ENCODE data around the gene RSAD1.
"Not testable (repeated sequence)": the region's sequence is repeated elsewhere in the genome, so short reads cannot be mapped to it uniquely, and the experiment has no call there.

The RSAD1 gene

DNA sequence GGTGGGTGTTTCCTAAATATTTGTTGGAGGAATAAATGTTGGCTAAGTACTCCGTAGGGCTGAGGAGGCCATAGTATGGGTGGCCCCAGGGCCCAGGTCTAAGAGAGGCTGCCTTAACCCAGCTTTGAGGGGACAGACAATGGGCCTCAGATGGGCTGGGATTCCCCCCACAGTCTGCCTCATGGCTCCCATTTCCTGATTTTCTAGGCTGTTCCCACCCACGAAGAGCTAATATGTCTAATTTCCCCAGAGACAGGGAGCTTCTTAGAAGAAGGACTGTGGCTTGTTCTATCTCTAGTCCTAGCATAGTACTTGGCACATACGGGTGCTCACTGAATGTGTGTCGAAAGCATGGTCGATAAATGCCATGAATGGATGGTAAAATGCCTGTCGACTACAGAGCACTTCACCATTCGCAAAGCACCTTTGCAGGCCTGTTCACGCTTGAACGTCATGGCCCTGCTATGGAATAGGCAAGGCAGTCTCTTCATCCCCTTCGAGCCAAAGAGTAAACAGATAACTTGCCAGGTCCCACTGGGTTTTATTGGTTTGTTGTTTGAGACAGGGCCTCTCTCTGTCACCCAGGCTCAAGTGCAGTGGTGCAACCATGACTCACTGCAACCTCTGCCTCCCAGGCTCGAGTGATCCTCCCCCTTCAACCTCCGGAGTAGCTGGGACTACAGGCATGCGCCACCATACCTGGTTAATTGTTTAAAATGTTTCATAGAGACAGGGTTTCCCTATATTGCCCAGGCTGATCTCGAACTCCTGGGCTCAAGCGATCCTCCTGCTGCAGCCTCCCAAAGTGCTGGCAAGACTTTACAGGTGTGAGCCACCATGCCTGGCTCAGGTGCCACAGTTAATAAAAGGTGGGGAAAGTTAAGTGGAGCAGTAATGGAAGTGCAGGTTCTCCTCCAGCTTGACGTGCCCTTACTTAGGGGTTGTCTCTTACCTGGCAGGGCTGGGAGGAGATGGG is 19.7 kb upstream of the RSAD1 start:
- DNase-seq = no peak

DNA sequence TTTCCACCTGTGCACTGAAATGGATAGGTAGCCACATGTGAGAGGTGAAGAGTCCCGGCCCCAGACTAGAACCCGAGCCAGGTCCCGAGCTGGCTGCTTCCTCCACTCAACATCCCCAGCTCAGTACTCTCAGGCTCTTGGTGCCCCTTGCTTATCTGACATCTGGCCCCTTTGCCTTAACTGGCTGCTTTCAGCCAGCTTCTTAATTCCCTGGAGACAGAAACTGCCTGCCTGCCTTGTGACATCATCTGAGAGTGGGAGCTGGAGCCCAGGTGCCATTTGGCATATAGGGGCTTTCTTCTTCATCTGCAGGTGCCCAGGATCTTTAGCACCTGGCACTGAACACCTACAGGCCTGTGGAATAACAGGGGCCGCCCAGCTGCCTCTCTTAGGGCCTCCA is 18.9 kb upstream of the RSAD1 start:
- DNase-seq = no peak

DNA sequence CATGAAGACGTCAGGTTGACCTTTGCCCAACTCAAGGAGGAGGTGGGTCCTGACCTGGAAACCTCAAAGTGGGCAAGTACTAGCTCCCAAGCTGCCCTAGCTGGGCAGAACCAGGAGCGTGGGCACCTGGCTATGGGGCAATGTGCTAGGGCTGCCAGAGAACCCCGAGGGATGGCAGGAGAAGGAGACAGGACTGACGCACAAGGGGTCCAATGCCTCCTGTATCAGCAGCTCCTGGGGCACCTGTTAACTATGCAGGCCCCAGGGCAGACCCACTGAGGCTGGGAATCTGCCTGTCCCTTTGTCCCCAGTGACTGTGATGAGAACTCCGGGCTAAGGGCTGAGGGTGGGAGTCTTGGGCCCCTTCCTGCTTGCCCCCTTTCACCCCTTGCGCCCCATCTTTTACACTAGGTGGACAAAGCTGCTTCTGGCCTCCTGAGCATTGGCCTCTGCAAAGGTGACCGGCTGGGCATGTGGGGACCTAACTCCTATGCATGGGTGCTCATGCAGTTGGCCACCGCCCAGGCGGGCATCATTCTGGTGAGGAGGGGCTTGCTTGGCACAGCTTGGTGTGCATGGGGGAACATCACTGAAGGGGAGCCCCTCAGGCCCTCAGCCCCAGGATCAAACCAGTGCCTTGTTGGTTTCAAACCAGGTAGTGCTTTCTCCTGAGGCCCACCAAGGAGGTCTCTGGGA is 17.7 kb upstream of the RSAD1 start:
- no peak for DNase-seq

DNA sequence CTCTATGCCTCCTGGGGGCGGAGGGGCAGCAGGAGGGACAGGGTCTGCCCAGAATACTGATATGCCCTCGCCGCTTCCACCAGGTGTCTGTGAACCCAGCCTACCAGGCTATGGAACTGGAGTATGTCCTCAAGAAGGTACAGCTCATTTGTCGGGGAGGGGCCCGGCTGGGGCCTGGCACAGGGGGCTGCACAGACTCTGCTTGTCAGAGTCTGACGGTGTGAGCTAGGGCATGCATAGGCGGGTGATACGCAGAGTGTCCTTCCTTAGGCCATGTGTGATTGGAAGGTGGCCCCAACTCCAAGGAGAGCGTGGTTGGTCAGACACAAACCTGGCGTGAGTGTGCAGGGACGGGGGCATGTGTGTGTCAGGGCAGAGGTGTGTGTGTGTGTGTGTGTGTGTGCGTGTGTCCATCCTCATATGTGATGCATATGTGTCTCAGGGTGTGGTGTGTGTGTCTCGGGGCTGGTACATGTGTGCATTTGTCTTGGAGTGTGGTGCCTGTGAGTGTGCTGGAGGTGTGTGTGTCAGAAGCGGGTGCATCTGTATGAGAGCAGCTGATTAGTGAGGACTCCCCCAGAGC is 17.0 kb upstream of the RSAD1 start:
- DNase-seq = no peak

DNA sequence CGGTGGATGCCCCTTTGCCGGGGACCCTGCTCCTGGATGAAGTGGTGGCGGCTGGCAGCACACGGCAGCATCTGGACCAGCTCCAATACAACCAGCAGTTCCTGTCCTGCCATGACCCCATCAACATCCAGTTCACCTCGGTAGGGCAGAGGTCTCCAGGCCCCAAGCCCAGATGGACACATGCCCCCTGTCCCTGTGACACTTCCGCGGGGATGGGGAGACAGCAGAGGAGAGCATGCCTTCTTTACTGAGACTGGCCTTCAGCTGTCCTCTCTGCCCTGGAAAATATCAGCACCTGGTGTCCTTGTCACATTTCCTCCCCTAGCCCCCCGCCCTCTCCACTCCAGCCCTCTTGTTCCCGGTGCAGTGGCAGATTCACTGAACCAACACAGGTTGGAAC is 16.2 kb upstream of the RSAD1 start:
- no peak for DNase-seq

DNA sequence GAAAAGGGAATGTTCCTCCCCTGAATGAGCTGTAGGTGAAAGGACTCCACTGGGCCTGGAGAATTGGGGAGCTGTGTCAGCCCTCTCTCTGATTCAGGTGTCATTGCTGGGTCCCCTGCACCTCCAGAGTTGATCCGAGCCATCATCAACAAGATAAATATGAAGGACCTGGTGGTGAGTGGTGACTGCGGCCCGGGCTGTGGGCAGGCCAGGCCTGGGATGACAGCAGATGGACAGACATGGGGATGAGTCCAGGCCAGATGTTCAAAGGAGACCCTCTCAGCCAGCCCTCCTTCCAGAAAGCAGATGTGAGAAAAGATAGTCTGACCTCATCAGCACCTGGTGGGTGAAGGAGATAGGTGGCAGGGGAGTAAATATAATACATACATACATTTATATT is 14.5 kb upstream of the RSAD1 start:
- no peak for DNase-seq

DNA sequence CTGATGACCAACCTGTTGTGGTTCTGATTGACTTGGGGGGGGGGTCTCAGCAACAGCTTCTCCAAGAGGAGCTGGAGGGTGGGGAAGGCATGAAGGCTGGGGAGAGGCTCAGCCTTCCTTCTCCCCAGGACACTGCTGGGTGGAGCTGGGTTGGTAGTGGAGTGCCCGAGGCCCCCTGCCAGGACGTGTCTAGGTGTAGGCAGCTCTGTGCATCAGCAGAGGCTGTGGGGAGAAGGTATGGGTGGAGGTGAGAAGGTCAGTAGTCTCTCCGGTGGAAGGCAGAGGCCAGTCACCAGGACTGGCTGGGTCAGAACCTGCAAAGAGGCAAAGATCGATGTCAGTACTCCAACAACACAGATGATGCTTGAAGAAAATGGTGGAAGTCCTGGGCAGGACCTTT is 13.9 kb upstream of the RSAD1 start:
- DNase-seq = no peak

DNA sequence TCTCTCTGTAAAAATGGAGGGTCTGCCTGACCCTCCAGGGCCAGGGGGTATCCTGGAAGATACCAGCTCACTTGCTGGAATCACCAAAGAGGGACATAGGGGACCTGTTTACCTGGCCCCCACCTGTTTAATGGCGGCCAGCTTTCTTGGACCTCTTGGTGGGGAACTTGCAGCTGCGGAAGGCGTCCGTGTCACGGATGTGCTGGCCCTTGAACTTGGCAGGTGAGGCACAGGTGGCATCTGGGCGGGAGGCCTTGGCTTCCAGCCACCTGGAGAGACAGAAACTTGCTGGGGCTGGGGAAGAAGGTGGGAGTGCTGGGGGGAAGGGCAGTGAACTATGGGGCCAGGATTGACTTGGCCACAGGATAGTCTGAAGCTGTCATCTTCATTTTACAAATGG is 13.5 kb upstream of the RSAD1 start:
- no peak for DNase-seq

DNA sequence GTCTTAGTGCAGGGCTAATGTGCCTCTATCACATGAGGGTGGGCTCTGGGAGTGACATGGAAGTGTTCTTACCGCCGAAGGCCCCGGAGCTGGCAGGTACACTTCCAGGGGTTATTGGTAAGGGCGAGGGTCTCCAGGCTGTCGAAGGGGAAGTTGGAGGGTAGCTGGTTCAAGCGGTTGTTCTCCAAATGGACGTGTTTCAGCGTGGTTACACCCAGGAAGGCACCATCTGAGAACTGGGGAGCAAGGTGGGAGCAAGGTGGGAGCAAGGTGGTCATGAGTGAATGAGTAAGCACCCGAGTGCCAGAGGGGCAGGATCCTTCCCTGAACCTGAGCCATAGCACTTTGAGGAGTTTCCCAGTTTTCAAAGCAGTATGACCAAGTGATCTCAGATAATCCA is 13.0 kb upstream of the RSAD1 start:
- no peak for DNase-seq

DNA sequence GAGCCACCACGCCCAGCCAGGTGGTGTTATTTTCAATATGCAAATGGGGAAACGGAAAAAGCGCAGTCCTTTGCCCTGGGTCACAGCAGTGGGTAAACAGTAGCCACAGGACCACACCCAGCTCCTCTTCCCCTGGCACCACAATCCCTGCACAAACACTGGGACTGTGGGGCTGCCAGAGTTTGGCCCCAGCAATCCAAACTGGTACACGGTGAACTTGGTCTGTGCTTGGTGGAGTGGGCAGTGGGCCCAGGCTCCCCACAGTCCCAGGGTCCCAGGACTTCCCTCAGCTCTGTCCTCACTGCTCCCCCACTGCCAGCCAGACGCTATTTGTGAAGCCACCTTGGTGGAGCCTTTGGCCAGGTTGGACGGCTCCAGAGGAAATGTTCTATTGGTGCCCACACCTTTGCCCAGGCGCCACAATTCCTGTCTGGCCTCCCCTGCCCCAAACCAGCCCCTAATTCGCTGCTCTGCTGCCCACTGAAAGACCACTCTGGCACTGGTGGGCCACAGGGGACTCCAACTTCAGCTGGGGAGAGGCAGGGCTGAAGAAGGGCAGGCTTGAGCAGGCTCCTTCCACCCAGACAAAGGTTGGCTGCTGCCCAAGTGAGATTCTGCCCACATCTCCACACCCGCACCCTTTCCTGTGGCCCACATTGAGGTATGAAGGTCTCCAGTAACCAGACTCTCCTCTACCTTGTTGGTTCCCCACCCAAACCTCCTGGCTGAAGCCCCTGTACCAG is 12.1 kb upstream of the RSAD1 start:
- DNase-seq = no peak

DNA sequence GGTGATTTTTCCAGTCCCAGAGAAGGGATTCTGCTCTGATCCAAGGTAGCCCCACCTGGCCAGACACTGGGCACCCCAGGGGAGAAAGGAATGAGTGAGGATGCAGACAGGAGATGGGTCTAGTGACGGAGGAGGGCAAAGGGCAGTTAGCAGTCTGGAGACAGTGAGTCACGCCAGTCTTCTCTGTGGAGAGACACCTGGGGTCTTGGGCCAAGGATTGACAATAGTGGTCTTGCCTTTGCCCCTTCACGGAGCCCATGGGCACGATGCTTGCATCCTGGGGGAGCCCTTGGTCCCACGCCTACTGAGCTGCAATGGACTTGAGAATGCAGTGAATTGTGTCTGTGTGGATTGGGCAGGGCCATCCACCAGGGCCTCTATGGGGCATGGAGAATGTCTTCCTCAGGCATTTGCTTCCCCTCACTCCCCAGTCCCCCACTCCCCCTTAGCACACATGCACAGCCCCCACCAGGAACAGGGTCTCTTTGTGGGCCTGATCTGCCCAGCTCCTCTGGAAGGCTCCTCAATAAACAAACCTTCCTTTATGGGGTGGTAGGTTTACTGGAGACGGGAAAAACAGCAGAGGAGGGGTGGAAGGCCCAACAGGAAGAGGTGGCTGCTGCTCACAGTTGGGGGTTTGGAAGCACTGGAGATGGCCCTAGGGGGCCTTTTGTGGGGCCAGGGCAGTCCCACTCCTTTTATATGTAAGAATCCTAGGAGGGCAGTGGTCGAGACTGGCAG is 11.4 kb upstream of the RSAD1 start:
- no peak for DNase-seq

DNA sequence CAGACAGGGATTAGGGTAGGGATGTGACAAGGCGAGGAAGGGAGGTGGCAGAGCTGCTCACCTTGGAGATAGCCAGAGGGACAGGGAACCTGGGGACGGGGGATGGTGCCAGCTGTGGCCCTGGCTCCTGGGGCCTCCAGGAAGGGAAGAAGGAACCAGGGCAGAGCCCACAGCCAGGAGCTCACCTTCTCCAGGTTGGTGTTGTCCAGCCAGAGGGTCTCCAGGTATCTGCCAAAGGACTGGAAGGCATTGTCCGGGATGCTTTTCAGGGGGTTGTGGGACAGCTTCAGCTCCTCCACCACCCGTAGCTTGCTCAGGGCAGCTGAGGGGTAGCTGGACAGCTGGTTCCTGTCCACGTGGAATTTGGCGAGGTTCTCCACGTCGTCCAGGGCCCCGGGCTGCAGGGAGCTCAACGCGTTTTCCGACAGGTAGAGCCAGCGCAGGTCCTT is 10.8 kb upstream of the RSAD1 start:
- DNase-seq = no peak

DNA sequence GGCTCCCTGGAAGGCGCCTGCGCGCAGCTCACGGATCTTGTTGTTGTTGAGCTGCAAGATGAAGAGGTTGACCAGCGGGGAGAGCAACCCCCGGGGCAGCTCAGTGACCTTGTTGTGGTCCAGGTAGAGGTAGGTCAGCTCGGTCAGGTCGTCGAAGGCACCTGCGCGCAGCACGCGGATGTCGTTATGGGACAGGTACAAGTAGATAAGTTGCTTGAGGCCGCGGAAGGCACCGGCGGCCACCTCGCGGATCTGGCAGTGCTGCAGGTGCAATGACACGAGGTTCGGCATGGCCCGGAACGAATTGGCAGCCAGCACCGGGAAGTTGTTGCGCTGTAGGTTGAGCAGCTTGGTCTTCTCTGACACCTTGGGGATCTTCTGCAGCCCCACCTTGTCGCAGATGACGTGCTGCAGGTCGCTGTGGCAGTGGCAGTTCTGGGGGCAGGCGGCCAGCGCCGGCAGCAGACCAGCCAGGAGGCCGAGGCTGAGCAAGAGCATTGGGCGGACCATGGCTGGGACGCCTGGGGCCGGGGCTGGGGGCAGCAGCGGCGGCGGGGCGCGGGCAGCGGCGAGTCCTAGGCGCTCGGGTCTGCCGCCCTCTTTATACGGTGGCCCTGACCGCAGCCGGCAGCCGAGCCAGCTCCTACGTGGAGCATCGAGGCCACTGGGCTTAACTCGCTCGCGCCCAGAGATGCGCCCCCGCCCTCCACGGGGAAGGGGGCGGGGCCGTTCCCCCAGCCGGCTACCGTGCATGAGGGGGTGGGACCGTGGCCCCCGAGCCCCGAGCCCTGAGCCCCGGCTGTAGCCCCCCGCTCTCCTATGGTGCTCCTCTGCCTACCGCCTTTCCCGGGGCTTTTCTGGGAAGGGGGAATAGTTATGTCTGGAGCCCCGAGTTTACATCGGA is 10.1 kb upstream of the RSAD1 start, which contains the start of gene CHAD:
Gene CHAD (minus strand): TSS at position 577 of the 904 bp plus-strand sequence. CDS start 67 bp downstream, at position 510.
- DNase-seq = no peak

DNA sequence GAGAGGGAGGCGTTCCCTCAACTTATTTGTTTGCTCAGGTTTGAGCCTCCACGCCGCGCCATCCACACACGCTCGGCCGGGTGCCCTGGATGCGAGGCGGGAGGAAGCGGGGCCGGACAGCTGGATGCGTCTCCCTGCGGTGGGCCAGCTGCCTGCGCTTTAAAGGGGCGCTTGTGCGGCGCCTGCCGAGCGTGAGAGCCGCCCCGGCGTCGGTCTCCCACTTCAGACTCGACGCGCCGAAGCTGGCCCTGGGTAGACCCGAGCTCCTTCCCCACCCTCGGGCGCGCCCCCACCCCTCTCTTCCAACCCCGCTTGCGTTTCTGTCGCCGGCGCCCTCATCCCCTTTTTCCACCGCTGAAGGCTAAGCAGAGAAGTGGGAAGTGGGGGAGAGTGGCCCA is 9.5 kb upstream of the RSAD1 start:
- no peak for DNase-seq

DNA sequence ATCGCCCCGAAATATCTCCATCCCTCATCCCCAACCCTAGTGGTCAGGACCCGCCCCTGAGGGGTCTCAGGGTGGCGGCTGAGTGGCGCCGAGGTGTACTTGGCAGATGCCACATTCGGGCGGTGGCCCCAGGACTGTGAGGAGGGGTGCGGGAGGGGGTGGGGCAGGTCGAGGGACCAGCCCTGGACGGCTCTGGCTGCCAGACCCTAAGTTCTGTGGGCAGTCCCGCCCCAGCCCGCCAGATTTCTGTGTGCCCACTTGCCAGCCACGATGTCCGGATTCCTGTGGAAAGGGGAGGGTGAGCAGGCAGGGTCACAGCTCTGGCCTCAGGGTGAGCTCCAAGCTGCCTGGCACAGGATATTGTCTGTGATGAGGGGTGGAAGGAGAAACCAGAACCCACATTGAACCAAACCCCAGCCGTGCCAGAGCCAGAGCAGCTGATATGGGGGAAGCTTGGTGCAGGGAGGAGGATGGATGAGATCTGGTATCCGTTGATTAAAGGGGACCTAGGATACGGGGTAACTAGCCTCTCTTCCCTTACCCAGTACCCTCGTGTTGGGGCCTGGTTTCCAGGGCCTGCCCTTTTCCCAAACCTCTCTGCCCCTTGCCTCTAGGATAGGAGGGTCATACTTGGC is 8.9 kb upstream of the RSAD1 start:
- no peak for DNase-seq

DNA sequence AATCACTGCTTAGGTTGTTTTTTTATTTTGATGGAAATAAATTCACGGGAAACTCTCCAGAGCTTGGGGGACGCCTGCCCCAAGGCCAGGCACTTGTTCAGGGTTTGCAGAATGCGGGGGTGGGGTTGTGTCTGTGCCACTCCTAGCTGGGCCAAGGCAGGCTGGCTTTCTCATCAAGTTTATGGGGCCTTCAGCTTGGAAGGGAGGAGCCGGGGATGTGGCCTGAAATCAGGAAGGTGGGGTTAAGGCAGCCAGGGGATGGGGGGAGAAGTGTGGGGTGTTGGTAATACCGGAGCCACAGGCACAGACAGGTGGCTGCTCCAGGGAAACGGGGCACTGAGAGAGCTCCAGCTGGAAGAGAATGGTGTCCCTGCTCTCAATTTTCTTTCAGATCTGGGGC is 8.2 kb upstream of the RSAD1 start:
- no peak for DNase-seq

DNA sequence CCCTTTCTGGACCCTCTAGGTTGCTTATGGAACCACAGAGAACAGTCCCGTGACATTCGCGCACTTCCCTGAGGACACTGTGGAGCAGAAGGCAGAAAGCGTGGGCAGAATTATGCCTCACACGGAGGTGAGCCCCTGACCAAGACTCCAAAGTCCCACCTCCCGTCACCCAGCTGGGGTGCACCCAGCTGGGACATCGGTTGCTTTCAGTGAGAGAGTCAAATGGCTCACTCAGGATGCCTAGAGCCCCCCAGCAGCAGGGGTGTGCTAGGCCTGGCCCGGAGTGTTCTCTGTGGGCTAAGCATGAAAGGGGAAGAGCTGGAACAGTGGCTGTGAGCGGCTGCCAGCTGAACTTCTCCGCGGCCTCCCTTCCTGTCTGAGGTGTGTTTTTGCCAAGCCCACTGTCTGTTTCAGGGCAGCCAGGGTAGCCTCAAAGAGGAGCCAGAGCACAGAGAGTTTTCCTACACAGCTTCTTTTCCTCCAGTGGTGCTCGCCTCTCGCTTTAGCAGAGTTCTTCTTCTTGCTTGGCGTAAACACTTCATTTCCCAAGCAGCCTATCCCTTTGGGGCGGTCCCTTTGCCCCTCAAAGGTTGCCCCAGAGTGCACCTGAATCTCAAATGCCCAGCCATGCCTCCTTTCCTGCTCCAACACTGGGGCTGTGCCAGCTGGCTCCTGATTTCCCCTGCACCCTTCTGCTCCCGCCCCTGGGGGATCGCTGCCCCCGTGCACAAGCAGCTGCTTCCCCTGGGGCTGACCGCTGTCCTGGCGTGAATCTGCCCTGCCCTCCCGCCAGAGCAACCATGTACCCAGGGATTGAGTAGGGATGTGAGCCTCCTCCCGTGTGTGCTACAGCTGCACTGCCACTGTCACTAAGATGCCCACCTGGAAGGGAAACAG is 7.4 kb upstream of the RSAD1 start:
- DNase-seq = no peak

DNA sequence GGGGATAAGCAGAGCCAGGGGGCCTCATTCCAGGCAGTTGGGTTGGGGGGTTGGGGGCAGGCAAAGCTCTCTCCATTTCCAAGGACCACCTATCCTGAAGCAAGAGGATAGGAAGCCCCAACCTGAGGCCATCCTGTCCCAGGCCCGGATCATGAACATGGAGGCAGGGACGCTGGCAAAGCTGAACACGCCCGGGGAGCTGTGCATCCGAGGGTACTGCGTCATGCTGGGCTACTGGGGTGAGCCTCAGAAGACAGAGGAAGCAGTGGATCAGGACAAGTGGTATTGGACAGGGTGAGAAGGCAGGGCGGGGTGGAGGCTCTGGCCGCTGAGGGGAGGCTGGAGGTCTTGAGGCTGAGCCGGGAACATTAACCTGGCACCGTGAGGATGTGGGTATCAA is 6.4 kb upstream of the RSAD1 start:
- DNase-seq = no peak

DNA sequence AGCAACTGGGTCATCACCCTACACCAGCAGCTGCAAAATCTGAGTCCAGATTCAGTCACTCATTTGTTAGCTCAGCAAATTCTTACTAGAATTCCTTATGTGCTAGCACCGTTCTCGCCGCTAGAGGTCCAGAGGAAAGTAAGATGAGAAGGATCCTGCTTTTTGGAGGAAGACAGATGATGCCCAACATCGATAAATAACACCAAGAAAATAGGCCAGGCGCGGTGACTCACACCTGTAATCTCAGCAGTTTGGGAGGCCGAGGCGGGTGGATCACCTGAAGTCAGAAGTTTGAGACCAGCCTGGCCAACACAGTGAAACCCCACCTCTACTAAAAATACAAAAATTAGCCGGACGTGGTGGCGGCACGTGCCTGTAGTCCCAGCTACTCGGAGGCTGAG is 5.9 kb upstream of the RSAD1 start:
- DNase-seq = not testable (repeated sequence)

DNA sequence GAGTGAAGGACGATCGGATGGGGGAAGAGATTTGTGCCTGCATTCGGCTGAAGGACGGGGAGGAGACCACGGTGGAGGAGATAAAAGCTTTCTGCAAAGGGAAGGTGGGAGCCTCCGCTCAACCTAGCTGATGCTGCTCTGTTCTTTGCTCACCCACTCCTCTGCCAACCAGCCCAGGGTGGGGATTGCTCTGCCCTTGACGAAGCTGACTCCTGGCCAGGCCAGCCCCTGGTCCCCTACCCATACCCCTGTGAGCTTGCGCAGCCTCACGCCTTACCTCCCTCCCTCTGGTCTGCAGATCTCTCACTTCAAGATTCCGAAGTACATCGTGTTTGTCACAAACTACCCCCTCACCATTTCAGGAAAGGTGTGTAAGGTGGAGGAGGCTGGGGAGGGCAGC is 4.8 kb upstream of the RSAD1 start:
- no peak for DNase-seq
